ENCODE results near the gene NEMP2. TPM values are rescaled to one million over a fixed set of nuclear protein-coding genes. Genes with fewer than 3 reads are reported as not detected.

NEMP2 gene
- total and polyA plus RNA-seq, 2 of the 4 experiments (the other 2 are of a cell fraction): 1.1 to 1.3 TPM

DNA sequence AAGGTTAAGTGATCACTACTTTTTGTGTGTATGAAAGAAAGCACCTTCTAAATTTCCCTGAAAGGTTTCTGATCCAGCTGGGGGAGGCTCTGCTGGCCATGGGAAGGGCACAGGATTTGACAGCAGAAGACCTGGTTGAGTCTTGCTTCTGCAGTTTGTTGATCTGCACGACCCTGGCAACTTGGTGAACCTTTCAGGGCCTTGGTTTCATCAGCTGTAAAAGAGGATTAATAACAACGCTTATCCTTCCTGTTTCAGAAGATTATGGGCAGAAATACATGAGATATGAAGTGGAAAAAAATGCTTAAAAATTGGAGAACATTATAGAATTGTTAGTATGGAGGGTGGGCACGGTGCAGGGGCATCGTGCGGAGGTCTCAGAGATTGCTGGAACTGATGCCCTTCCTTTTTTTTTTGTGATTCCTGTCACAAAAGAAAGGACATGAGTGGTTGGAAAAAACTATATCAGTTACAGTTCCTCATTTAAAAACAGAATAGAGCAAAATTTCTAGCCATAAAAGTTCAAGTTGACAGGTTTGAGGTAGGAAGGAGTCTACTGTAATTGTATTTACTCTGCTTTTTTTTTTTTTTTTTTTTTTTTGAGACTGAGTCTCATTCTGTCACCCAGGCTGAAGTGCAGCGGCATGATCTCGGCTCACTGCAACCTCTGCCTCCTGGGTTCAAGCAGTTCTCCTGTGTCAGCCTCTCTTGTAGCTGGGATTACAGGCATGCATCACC is 79.0 kb downstream of the NEMP2 start:
- intact Hi-C loops (cut with micrococcal nuclease): no loop called here
- Histone ChIP-seq H3K4me2 (ENCODE audit: low read depth, low read length) (no peak overlapping the region), H3K4ac (ENCODE audit: low read depth, low read length) (no peak overlapping the region), H4K20me1 (ENCODE audit: insufficient read depth, low read length) (no peaks in the 10 kb centered on the region), H3K36me3 (ENCODE audit: control insufficient read depth, insufficient read depth, low read length) (no peaks in the 10 kb centered on the region), H3K4me1 (ENCODE audit: control insufficient read depth, insufficient read depth, low read length) (peaks cover 2% of the 10 kb centered on the region), H3K9me3 (ENCODE audit: control insufficient read depth, insufficient read depth, low read length) (no peaks in the 10 kb centered on the region), H3K27me3 (ENCODE audit: control insufficient read depth, insufficient read depth, low read length) (no peaks in the 10 kb centered on the region), H3K23ac (ENCODE audit: low read depth, low read length) (no peak overlapping the region), H2AK9ac (replicated peaks; ENCODE audit: low read depth, low read length, poor library complexity) (no peak overlapping the region), H2BK5ac (ENCODE audit: low read depth, low read length, poor library complexity, severe bottlenecking) (no peak overlapping the region), H2AFZ (replicated peaks; ENCODE audit: low read length, poor library complexity) (no peak overlapping the region), H2AK5ac (ENCODE audit: low read depth, low read length) (no peak overlapping the region), H3K79me1 (ENCODE audit: low read depth in 1 of 2, low read length in 2 of 2) (no peaks in the 10 kb centered on the region), H3K27ac (ENCODE audit: insufficient read depth, low read length) (no peak overlapping the region), H2BK15ac (ENCODE audit: low read depth, low read length) (no peak overlapping the region), H4K91ac (ENCODE audit: insufficient read depth, low read depth, low read length) (no peak overlapping the region), H3K14ac (replicated peaks; ENCODE audit: low read depth, low read length) (no peak overlapping the region), H3K9me1 (ENCODE audit: insufficient read depth, low read length) (peaks cover 3% of the 10 kb centered on the region; the same call in 1 of the 2 replicates), H2BK20ac (ENCODE audit: low read depth, low read length) (no peak overlapping the region), H2BK120ac (ENCODE audit: low read depth, low read length) (no peak overlapping the region), H3K4me3 (ENCODE audit: insufficient read depth, low read depth, low read length) (no peak overlapping the region), H3K9ac (ENCODE audit: low read depth, low read length) (no peak overlapping the region), H3K18ac (ENCODE audit: low read depth, low read length) (no peak overlapping the region), H4K8ac (ENCODE audit: low read depth in 2 of 2, low read length in 2 of 2) (no peak overlapping the region), H3K56ac (ENCODE audit: extremely low read depth, insufficient read depth, low read length) (no peak overlapping the region), H4K5ac (ENCODE audit: low read depth, low read length) (no peak overlapping the region)
- in situ Hi-C loops (cut with MboI; ENCODE audit: low sequenced_read_pairs): no loop called here
- BruUV-seq (replicated peaks): no TSS peak
- ChIA-PET POLR2A (ENCODE audit: unreplicated experiment) (no interaction called here), CTCF (no interaction called here)
- no CpG with 5 or more reads among the region's 7 CpGs for WGBS, 2 experiments (ENCODE audit: extremely low coverage in 2 of 2, insufficient read length in 1 of 2)
- TF ChIP-seq FOS (IDR thresholded peaks at IDR 0.05; ENCODE audit: low read depth, low read length) (no peak), SMC3 (IDR thresholded peaks at IDR 0.05; ENCODE audit: low read depth, low read length) (no peak), CHD1 (IDR thresholded peaks at IDR 0.05; ENCODE audit: low read depth, low read length) (no peak), CEBPB (IDR thresholded peaks at IDR 0.05; ENCODE audit: low read depth, low read length) (no peak), RFX5 (IDR thresholded peaks at IDR 0.05; ENCODE audit: low read depth, low read length) (no peak), MAFK (IDR thresholded peaks at IDR 0.05; ENCODE audit: low read depth, low read length) (no peak), NFE2L2 (IDR thresholded peaks at IDR 0.05; ENCODE audit: low read depth, low read length) (no peak), RAD21 (IDR thresholded peaks at IDR 0.05; ENCODE audit: low read length) (no peak), MXI1 (IDR thresholded peaks at IDR 0.05; ENCODE audit: borderline replicate concordance, low read depth, low read length) (no peak)
- TF ChIP-seq, protein P1, sequence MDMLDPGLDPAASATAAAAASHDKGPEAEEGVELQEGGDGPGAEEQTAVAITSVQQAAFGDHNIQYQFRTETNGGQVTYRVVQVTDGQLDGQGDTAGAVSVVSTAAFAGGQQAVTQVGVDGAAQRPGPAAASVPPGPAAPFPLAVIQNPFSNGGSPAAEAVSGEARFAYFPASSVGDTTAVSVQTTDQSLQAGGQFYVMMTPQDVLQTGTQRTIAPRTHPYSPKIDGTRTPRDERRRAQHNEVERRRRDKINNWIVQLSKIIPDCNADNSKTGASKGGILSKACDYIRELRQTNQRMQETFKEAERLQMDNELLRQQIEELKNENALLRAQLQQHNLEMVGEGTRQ (IDR thresholded peaks at IDR 0.05; ENCODE audit: low read depth, low read length): no peak
- TF ChIP-seq, protein P2, sequence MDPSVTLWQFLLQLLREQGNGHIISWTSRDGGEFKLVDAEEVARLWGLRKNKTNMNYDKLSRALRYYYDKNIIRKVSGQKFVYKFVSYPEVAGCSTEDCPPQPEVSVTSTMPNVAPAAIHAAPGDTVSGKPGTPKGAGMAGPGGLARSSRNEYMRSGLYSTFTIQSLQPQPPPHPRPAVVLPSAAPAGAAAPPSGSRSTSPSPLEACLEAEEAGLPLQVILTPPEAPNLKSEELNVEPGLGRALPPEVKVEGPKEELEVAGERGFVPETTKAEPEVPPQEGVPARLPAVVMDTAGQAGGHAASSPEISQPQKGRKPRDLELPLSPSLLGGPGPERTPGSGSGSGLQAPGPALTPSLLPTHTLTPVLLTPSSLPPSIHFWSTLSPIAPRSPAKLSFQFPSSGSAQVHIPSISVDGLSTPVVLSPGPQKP (IDR thresholded peaks at IDR 0.05; ENCODE audit: borderline replicate concordance, low read depth, low read length): no peak
- DNase-seq (no peak), ATAC-seq (ENCODE audit: low read depth) (no peak)
- dilution Hi-C loops (cut with HindIII; ENCODE audit: low sequenced_read_pairs, unreplicated experiment): no loop called here
